B cell (primary cell): ENCODE data around the gene HOXB6.

Experiments
- EZH2 ChIP-seq: IDR thresholded peaks from 2 replicates; pipeline ENCODE4 v1.6.1; 2012; ENCODE audit warnings: borderline replicate concordance, low read depth, mild to moderate bottlenecking, moderate library complexity, low read length; ENCODE audit not compliant: insufficient read depth, poor library complexity, severe bottlenecking
- TF ChIP-seq, protein P1 (sequence below): fragments of 200-600 bp; IDR thresholded peaks from one replicate; pipeline ENCODE4 v1.8.0; 2022; ENCODE audit warnings: antibody characterized with exemption, mild to moderate bottlenecking

DNA sequence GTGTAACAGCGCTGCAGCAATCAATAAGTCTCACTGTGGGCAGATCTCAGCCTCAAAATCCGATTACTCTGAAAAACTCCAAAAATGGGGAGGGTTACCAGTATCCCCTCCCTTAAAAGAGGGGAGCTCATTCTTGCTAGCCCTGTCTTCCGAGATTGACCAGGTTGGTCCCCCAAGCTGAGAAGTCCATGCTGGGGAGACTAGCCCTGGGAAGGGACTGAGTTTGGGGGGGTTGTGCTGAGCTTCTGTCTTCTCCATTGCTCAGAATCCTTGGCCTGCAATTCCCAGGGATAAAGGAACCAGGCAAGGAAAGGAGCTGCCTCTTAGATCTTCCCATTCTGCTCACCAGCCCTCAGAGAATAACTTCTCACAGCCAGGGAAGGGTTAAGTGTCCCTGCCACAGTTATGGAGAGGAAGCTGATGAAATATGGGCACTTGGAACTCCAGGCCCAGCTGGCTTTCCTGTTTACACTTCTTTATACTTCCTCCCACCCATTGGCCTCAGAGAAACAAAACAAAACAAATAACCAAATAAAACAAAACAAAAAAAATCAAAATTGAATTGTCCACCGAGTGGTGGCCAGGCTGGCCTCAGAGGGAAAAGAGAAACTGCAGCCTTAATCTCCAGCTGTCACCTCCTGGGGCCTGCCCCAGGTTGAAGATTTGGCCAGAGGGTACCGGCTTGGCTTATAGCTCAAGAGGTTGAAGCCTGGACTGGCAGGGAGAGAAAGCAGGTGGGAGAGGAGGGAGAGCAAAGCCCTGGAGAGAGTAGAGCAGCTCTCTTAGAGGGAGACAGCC lies 17.3 kb downstream of the HOXB6 start:
- TF ChIP-seq, protein P1, sequence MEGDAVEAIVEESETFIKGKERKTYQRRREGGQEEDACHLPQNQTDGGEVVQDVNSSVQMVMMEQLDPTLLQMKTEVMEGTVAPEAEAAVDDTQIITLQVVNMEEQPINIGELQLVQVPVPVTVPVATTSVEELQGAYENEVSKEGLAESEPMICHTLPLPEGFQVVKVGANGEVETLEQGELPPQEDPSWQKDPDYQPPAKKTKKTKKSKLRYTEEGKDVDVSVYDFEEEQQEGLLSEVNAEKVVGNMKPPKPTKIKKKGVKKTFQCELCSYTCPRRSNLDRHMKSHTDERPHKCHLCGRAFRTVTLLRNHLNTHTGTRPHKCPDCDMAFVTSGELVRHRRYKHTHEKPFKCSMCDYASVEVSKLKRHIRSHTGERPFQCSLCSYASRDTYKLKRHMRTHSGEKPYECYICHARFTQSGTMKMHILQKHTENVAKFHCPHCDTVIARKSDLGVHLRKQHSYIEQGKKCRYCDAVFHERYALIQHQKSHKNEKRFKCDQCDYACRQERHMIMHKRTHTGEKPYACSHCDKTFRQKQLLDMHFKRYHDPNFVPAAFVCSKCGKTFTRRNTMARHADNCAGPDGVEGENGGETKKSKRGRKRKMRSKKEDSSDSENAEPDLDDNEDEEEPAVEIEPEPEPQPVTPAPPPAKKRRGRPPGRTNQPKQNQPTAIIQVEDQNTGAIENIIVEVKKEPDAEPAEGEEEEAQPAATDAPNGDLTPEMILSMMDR: no peak
- TF ChIP-seq EZH2: no peak
